GM12892 (cell line): ENCODE measurements around the gene SOD2. TPM values are rescaled to one million over a fixed set of nuclear protein-coding genes. Genes with fewer than 3 reads are reported as not detected.
"Not testable (repeated sequence)": the region's sequence is repeated elsewhere in the genome, so short reads cannot be mapped to it uniquely, and the experiment has no call there.

ENCODE experiments used
- DNase-seq: peaks from one replicate; pipeline ENCODE4 v3.0.0; 2011; ENCODE audit not compliant: insufficient read length
- FAIRE-seq: peaks from 2 replicates; lab custom pipeline; 2011; peaks lifted over from hg19 to GRCh38; lab: Jason Lieb, UNC
- POLR2A ChIP-seq: IDR thresholded peaks from 2 replicates; pipeline ENCODE4 v1.6.1; 2011; ENCODE audit warnings: low read depth, low read length, control low read depth
- POLR2AphosphoS5 ChIP-seq: IDR thresholded peaks from 2 replicates; pipeline ENCODE4 v1.6.1; 2011; ENCODE audit warnings: low read depth, low read length, control low read depth
- TAF1 ChIP-seq: IDR thresholded peaks from 2 replicates; pipeline ENCODE4 v1.6.1; 2011; ENCODE audit warnings: low read depth, mild to moderate bottlenecking, control low read depth, low read length, borderline replicate concordance
- polyA plus RNA-seq: library from polyadenylated mRNA; unstranded; fragments of >200 nt; gene quantifications from one replicate; pipeline ENCODE4 v1.2.1, GENCODE V29; 2012; ENCODE audit warnings: missing spikeins, inconsistent platforms; ENCODE audit not compliant: missing spikeins

Gene SOD2
- 38.0 TPM for polyA plus RNA-seq

- peak; percentile 81; the same call in 1 of the 2 replicates for TF ChIP-seq TAF1
- TF ChIP-seq POLR2A = peak; percentile 90
- peak; percentile 75; the same call in 1 of the 2 replicates for TF ChIP-seq POLR2AphosphoS5
- FAIRE-seq = peak; percentile 62
Observed at GRCh38 chr6:159693128-159693893, at the start of gene SOD2. SOD2 (minus strand) TSS chr6:159693241; CDS start chr6:159693167, 74 bp downstream.

GRCh38 chr6:159742165-159742564 is 49.1 kb upstream of the SOD2 start:
- FAIRE-seq (no peak), DNase-seq (no peak)
- TF ChIP-seq TAF1 = no peak
- no peak for TF ChIP-seq POLR2AphosphoS5
- no peak for TF ChIP-seq POLR2A

More at GRCh38 chr6:159693128-159693893, at the start of gene SOD2:
- DNase-seq = peak; percentile 86

- DNase-seq (no peak), FAIRE-seq (no peak)
- no peak for TF ChIP-seq POLR2AphosphoS5
- no peak for TF ChIP-seq POLR2A
- no peak for TF ChIP-seq TAF1
Observed at GRCh38 chr6:159739341-159739740, 46.3 kb upstream of the SOD2 start.

- DNase-seq (no peak), FAIRE-seq (peak; percentile 9)
- no peak for TF ChIP-seq POLR2AphosphoS5
- no peak for TF ChIP-seq TAF1
- TF ChIP-seq POLR2A = no peak
Observed at GRCh38 chr6:159736908-159737307, 43.9 kb upstream of the SOD2 start.

GRCh38 chr6:159733395-159733794 is 40.4 kb upstream of the SOD2 start:
- FAIRE-seq, DNase-seq: not testable (repeated sequence)

GRCh38 chr6:159732550-159732949 is 39.5 kb upstream of the SOD2 start:
- DNase-seq, FAIRE-seq: not testable (repeated sequence)

- FAIRE-seq (peak; percentile 66), DNase-seq (no peak)
- TF ChIP-seq POLR2AphosphoS5 = no peak
- no peak for TF ChIP-seq POLR2A
- no peak for TF ChIP-seq TAF1
Observed at GRCh38 chr6:159730332-159730676, 37.3 kb upstream of the SOD2 start.

GRCh38 chr6:159729598-159730331 is 36.7 kb upstream of the SOD2 start:
- DNase-seq (peak; percentile 13), FAIRE-seq (peak; percentile 78)
- TF ChIP-seq POLR2A = 0 out of 2 replicates have a peak, but pooled peaks have one; percentile 16
- TF ChIP-seq TAF1 = no peak
- no peak for TF ChIP-seq POLR2AphosphoS5

GRCh38 chr6:159728531-159728964 is 35.5 kb upstream of the SOD2 start:
- FAIRE-seq = no peak
- no peak for DNase-seq
- TF ChIP-seq POLR2A = no peak
- TF ChIP-seq TAF1 = no peak
- no peak for TF ChIP-seq POLR2AphosphoS5

- DNase-seq (peak; percentile 37), FAIRE-seq (peak; percentile 84)
- TF ChIP-seq POLR2AphosphoS5 (no peak), POLR2A (no peak), TAF1 (no peak)
Observed at GRCh38 chr6:159727717-159728445, 34.8 kb upstream of the SOD2 start.

- FAIRE-seq (peak; percentile 98), DNase-seq (peak; percentile 82)
- peak; percentile 87 for TF ChIP-seq POLR2AphosphoS5
- TF ChIP-seq POLR2A = peak; percentile 94
- TF ChIP-seq TAF1 = peak; percentile 72; the same call in 1 of the 2 replicates
Observed at GRCh38 chr6:159726918-159727716, 34.1 kb upstream of the SOD2 start, which contains the start of gene WTAP. WTAP (plus strand) TSS chr6:159727506; CDS start chr6:159736266, 8,760 bp downstream.
